SK-N-SH (cell line): ENCODE measurements around the gene DHRS7C.

Experiments
- GABPA ChIP-seq: IDR thresholded peaks from 2 replicates; pipeline ENCODE4 v1.4.0; 2012; ENCODE audit warnings: low read depth, mild to moderate bottlenecking
- NFIC ChIP-seq: IDR thresholded peaks from 2 replicates; pipeline ENCODE4 v1.4.0; 2012; ENCODE audit warnings: borderline replicate concordance
- RFX5 ChIP-seq: IDR thresholded peaks from 2 replicates; pipeline ENCODE4 v1.6.1; 2012; ENCODE audit warnings: mild to moderate bottlenecking, improper control_type of control experiment, low read length
- TAF1 ChIP-seq: IDR thresholded peaks from 2 replicates; pipeline ENCODE4 v1.6.1; 2012; ENCODE audit warnings: low read depth, mild to moderate bottlenecking, low read length, moderate library complexity, borderline replicate concordance
- TEAD4 ChIP-seq: IDR thresholded peaks from 2 replicates; pipeline ENCODE4 v1.4.0; 2012; ENCODE audit warnings: mild to moderate bottlenecking, borderline replicate concordance; ENCODE audit not compliant: insufficient read depth
- TF ChIP-seq, protein P1 (sequence below): fragments of 200-600 bp; sonication (generic); IDR thresholded peaks from 2 replicates; pipeline ENCODE4 v1.6.1; 2017; ENCODE audit warnings: antibody characterized with exemption, mild to moderate bottlenecking, moderate library complexity

DNA sequence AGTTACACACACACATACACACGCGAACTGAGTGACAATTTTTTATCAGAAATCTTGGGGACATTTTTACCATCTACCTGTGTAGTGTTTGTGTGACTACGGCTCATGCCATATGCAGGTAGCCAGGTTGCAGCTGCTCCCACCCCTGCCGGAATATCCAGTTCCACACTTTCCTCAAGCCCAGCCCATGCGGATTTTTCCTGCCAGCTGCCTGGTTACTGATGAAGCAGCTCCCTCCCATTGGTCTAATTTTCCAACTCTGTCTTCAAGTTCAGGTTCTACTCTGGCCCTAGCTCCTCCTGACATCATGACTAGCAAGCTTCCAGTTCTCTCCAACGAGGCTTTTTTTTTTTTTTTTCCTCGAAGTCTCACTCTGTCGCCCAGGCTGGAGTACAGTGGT, 25.7 kb upstream of the DHRS7C start:
- TF ChIP-seq TEAD4 (no peak), NFIC (no peak), RFX5 (peak; percentile 98), TAF1 (no peak), GABPA (no peak)
- TF ChIP-seq, protein P1, sequence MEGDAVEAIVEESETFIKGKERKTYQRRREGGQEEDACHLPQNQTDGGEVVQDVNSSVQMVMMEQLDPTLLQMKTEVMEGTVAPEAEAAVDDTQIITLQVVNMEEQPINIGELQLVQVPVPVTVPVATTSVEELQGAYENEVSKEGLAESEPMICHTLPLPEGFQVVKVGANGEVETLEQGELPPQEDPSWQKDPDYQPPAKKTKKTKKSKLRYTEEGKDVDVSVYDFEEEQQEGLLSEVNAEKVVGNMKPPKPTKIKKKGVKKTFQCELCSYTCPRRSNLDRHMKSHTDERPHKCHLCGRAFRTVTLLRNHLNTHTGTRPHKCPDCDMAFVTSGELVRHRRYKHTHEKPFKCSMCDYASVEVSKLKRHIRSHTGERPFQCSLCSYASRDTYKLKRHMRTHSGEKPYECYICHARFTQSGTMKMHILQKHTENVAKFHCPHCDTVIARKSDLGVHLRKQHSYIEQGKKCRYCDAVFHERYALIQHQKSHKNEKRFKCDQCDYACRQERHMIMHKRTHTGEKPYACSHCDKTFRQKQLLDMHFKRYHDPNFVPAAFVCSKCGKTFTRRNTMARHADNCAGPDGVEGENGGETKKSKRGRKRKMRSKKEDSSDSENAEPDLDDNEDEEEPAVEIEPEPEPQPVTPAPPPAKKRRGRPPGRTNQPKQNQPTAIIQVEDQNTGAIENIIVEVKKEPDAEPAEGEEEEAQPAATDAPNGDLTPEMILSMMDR = no peak
